NCI-H2107 (cell line): Measurements from ENCODE around the gene PGC.
"Not testable (repeated sequence)": the region's sequence is repeated elsewhere in the genome, so short reads cannot be mapped to it uniquely, and the experiment has no call there.

Experiments used
- DNase-seq: peaks from one replicate; lab custom pipeline; 2025; lab: John Stamatoyannopoulos, UW

Gene PGC

GRCh38 chr6:41775293-41775882 lies 28.2 kb upstream of the PGC start:
- DNase-seq: no peak

- no peak for DNase-seq
Measured at GRCh38 chr6:41774841-41775240, 27.6 kb upstream of the PGC start.

GRCh38 chr6:41771058-41771983 lies 24.1 kb upstream of the PGC start:
- no peak for DNase-seq

- DNase-seq: no peak
Measured at GRCh38 chr6:41770381-41771057, 23.3 kb upstream of the PGC start.

GRCh38 chr6:41769376-41769775 lies 22.2 kb upstream of the PGC start:
- no peak for DNase-seq

- no peak for DNase-seq
Measured at GRCh38 chr6:41768545-41769308, 21.5 kb upstream of the PGC start.

- no peak for DNase-seq
Measured at GRCh38 chr6:41767112-41767833, 20.1 kb upstream of the PGC start.

GRCh38 chr6:41766043-41766664 lies 19.0 kb upstream of the PGC start:
- DNase-seq: not testable (repeated sequence)

GRCh38 chr6:41763470-41763869 lies 16.3 kb upstream of the PGC start:
- DNase-seq: no peak

- no peak for DNase-seq
Measured at GRCh38 chr6:41759905-41760579, 12.8 kb upstream of the PGC start.

GRCh38 chr6:41759106-41759904 lies 12.1 kb upstream of the PGC start:
- no peak for DNase-seq

GRCh38 chr6:41758641-41759035 lies 11.4 kb upstream of the PGC start:
- no peak for DNase-seq

GRCh38 chr6:41757931-41758640 lies 10.9 kb upstream of the PGC start:
- DNase-seq: no peak

- DNase-seq: no peak
Measured at GRCh38 chr6:41757271-41757670, 10.1 kb upstream of the PGC start.

- DNase-seq: no peak
Measured at GRCh38 chr6:41756354-41756753, 9.2 kb upstream of the PGC start.

GRCh38 chr6:41755895-41756294 lies 8.7 kb upstream of the PGC start:
- no peak for DNase-seq

GRCh38 chr6:41750374-41750773 lies 3.2 kb upstream of the PGC start:
- no peak for DNase-seq

GRCh38 chr6:41748542-41748941 lies 1.3 kb upstream of the PGC start:
- DNase-seq: no peak

- no peak for DNase-seq
Measured at GRCh38 chr6:41748102-41748477, 893 bp upstream of the PGC start.
